Hepatocyte (in vitro differentiated cells): ENCODE data around the gene SLC16A3. TPM values are rescaled to one million over a fixed set of nuclear protein-coding genes. Genes with fewer than 3 reads are reported as not detected.
"Not testable (repeated sequence)": the region's sequence is repeated elsewhere in the genome, so short reads cannot be mapped to it uniquely, and the experiment has no call there.

Source experiments
- DNase-seq: peaks from one replicate; pipeline ENCODE4 v3.0.0-alpha.2; 2016; ENCODE audit warnings: low spot score
- H2AFZ ChIP-seq: fragments of 200-600 bp; sonication (generic); 2 replicates; pipeline ENCODE4 v1.6.0; 2016; ENCODE audit warnings: antibody characterized with exemption, mild to moderate bottlenecking
- H3K27ac ChIP-seq: fragments of 200-600 bp; sonication (generic); 2 replicates; pipeline ENCODE4 v1.5.1; 2016; ENCODE audit warnings: mild to moderate bottlenecking
- H3K27me3 ChIP-seq: fragments of 200-600 bp; sonication (generic); 2 replicates; pipeline ENCODE4 v1.6.1; 2016
- H3K36me3 ChIP-seq: fragments of 200-600 bp; sonication (generic); replicated peaks from 2 replicates; pipeline ENCODE4 v1.5.1; 2016; ENCODE audit warnings: low read depth; ENCODE audit not compliant: insufficient read depth
- H3K4me1 ChIP-seq: fragments of 200-600 bp; sonication (generic); 2 replicates; pipeline ENCODE4 v1.5.1; 2016; ENCODE audit warnings: mild to moderate bottlenecking, moderate library complexity; ENCODE audit not compliant: insufficient read depth
- H3K4me2 ChIP-seq: fragments of 200-600 bp; sonication (generic); 2 replicates; pipeline ENCODE4 v1.6.0; 2016
- H3K4me3 ChIP-seq: fragments of 200-600 bp; sonication (generic); 2 replicates; pipeline ENCODE4 v1.5.1; 2016; ENCODE audit warnings: mild to moderate bottlenecking
- H3K79me2 ChIP-seq: fragments of 200-600 bp; sonication (generic); 2 replicates; pipeline ENCODE4 v1.6.0; 2017; ENCODE audit warnings: mild to moderate bottlenecking
- H3K9me2 ChIP-seq: fragments of 200-600 bp; sonication (generic); replicated peaks from 2 replicates; pipeline ENCODE4 v1.6.0; 2017; ENCODE audit warnings: mild to moderate bottlenecking; ENCODE audit not compliant: insufficient read depth
- H3K9me3 ChIP-seq: fragments of 200-600 bp; sonication (generic); 2 replicates; pipeline ENCODE4 v1.5.1; 2016; ENCODE audit warnings: low read depth, mild to moderate bottlenecking
- H4K20me1 ChIP-seq: fragments of 200-600 bp; sonication (generic); 2 replicates; pipeline ENCODE4 v1.6.0; 2016; ENCODE audit warnings: mild to moderate bottlenecking; ENCODE audit not compliant: insufficient read depth, poor library complexity, severe bottlenecking
- CTCF ChIP-seq: fragments of 200-600 bp; sonication (generic); IDR thresholded peaks from 2 replicates; pipeline ENCODE4 v1.5.1; 2016; ENCODE audit warnings: antibody characterized with exemption, mild to moderate bottlenecking; ENCODE audit not compliant: poor library complexity
- EZH2 ChIP-seq: fragments of 200-600 bp; sonication (generic); IDR thresholded peaks from 2 replicates; pipeline ENCODE4 v1.6.1; 2016; ENCODE audit warnings: antibody characterized with exemption, mild to moderate bottlenecking, borderline replicate concordance
- EZH2phosphoT487 ChIP-seq: fragments of 200-600 bp; sonication (generic); IDR thresholded peaks from one replicate; pipeline ENCODE4 v1.6.1; 2018; ENCODE audit warnings: antibody characterized with exemption, mild to moderate bottlenecking, low read depth, moderate library complexity; ENCODE audit not compliant: unreplicated experiment, severe bottlenecking
- WGBS: methylation state at CpG from one replicate; pipeline ENCODE4 v1.1.6; 2016; ENCODE audit warnings: low lambda C conversion rate; ENCODE audit errors: missing lambda C conversion rate; 5-methylcytosine and 5-hydroxymethylcytosine counted together
- polyA plus RNA-seq: library from polyadenylated mRNA; unstranded; fragments of >200 nt; fragmentation: Nextera tagmentation; extraction: Ambion mirVana; gene quantifications from 2 replicates; pipeline ENCODE4 v1.2.1, GENCODE V29; 2016
- total RNA-seq: library from RNA; depleted of rRNA; stranded (reverse); fragments of >200 nt; gene quantifications from 2 replicates; pipeline ENCODE4 v1.2.3, GENCODE V29; 2014

SLC16A3 gene
- total and polyA plus RNA-seq, 2 experiments from 2014 or later: 125 to 290 TPM

GRCh38 chr17:82252511-82253178 lies 23.8 kb downstream of the SLC16A3 start:
- WGBS: 96% methylated on average over 28 of the region's 28 CpGs
- no peak for TF ChIP-seq EZH2phosphoT487
- no peak for TF ChIP-seq CTCF
- TF ChIP-seq EZH2: no peak
- no peaks in the 10 kb centered on the region for H3K9me3 ChIP-seq
- H3K4me3 ChIP-seq: no peak overlapping the region
- no peak for DNase-seq
- H3K27ac ChIP-seq: no peak overlapping the region
- H3K36me3 ChIP-seq: peaks cover 3% of the 10 kb centered on the region
- no peaks in the 10 kb centered on the region for H3K9me2 ChIP-seq
- no peaks in the 10 kb centered on the region for H3K27me3 ChIP-seq
- H2AFZ ChIP-seq: no peak overlapping the region
- peaks cover 85% of the 10 kb centered on the region for H3K79me2 ChIP-seq
- H4K20me1 ChIP-seq: peaks cover 71% of the 10 kb centered on the region
- no peak overlapping the region for H3K4me2 ChIP-seq
- no peaks in the 10 kb centered on the region for H3K4me1 ChIP-seq

GRCh38 chr17:82253179-82253544 lies 24.3 kb downstream of the SLC16A3 start:
- DNase-seq: no peak
- Histone ChIP-seq H3K4me1 (no peaks in the 10 kb centered on the region), H3K27me3 (no peaks in the 10 kb centered on the region), H3K4me2 (no peak overlapping the region), H3K9me3 (no peaks in the 10 kb centered on the region), H3K9me2 (no peaks in the 10 kb centered on the region), H3K4me3 (no peak overlapping the region), H3K79me2 (peaks cover 85% of the 10 kb centered on the region), H3K27ac (no peak overlapping the region), H2AFZ (no peak overlapping the region), H4K20me1 (peaks cover 70% of the 10 kb centered on the region), H3K36me3 (peaks cover 3% of the 10 kb centered on the region)
- 96% methylated on average over 12 of the region's 12 CpGs for WGBS
- TF ChIP-seq CTCF (no peak), EZH2 (no peak), EZH2phosphoT487 (no peak)

- not testable (repeated sequence) for H3K4me3 ChIP-seq, H3K4me2 ChIP-seq, H3K36me3 ChIP-seq, DNase-seq, H3K27ac ChIP-seq, H3K9me2 ChIP-seq, H3K4me1 ChIP-seq, H2AFZ ChIP-seq, H3K27me3 ChIP-seq, H3K9me3 ChIP-seq
- peaks cover 85% of the 10 kb centered on the region for H3K79me2 ChIP-seq
- WGBS: 100% methylated on average over 15 of the region's 39 CpGs
- H4K20me1 ChIP-seq: peaks cover 75% of the 10 kb centered on the region
These were observed 25.3 kb downstream of the SLC16A3 start for GRCh38 chr17:82254096-82254495.

- H3K4me1 ChIP-seq, H3K4me3 ChIP-seq, H3K9me3 ChIP-seq, H2AFZ ChIP-seq, H3K4me2 ChIP-seq, H3K36me3 ChIP-seq, H3K9me2 ChIP-seq, H3K27ac ChIP-seq, DNase-seq, H3K27me3 ChIP-seq: not testable (repeated sequence)
- H4K20me1 ChIP-seq: peaks cover 75% of the 10 kb centered on the region
- H3K79me2 ChIP-seq: peaks cover 85% of the 10 kb centered on the region
- 98% methylated on average over 10 of the region's 33 CpGs for WGBS
These were observed 25.9 kb downstream of the SLC16A3 start for GRCh38 chr17:82254746-82255145.
